Heart right ventricle (tissue), 16 donors: Measurements from ENCODE around the gene PDLIM1. TPM values are rescaled to one million over a fixed set of nuclear protein-coding genes. Genes with fewer than 3 reads are reported as not detected.
A peak's percentile ranks its signal among the peaks of the same experiment; 100 is the strongest.

Experiments
- ATAC-seq, 8 donors: fragments of 200-7000 bp; cut with Tn5 transposase; one replicate each; pipeline ENCODE4 v1.9.1; 2020; ENCODE audit warnings: mild to moderate bottlenecking in 8 of 8, moderate library complexity in 8 of 8, moderate number of reproducible peaks in 1 of 8
- DNase-seq, 2 donors: peaks; one replicate each; pipeline ENCODE4 v3.0.0-alpha.2; 2020
- H3K27ac ChIP-seq, 10 donors: fragments of 200-600 bp; sonication (generic) in 2 of 10; one replicate each; pipeline versions ENCODE4 v1.5.0 to v1.8.0; 2020 to 2022; ENCODE audit warnings: mild to moderate bottlenecking in 3 of 10
- H3K27me3 ChIP-seq, 7 donors: fragments of 200-600 bp; one replicate each; pipeline ENCODE4 v1.8.0; 2021 to 2022; ENCODE audit warnings: mild to moderate bottlenecking in 2 of 7
- H3K36me3 ChIP-seq, 9 donors: fragments of 200-600 bp; sonication (generic) in 1 of 9; one replicate each; pipeline versions ENCODE4 v1.5.0 to v1.8.0; 2020 to 2022; ENCODE audit warnings: mild to moderate bottlenecking in 2 of 9
- H3K4me1 ChIP-seq, 9 donors: fragments of 200-600 bp; sonication (generic) in 1 of 9; one replicate each; pipeline versions ENCODE4 v1.5.0 to v1.8.0; 2020 to 2022; ENCODE audit warnings: mild to moderate bottlenecking in 4 of 9
- H3K4me3 ChIP-seq, 10 donors: fragments of 200-600 bp; sonication (generic) in 2 of 10; one replicate each; pipeline versions ENCODE4 v1.5.0 to v1.8.0; 2020 to 2022; ENCODE audit warnings: mild to moderate bottlenecking in 7 of 10, moderate library complexity in 2 of 10
- H3K9me3 ChIP-seq, 11 donors: fragments of 200-600 bp in 10 of 11; sonication (generic) in 2 of 11; one replicate each; pipeline versions ENCODE4 v1.5.0 to v1.8.0; 2013 to 2022; ENCODE audit warnings: mild to moderate bottlenecking in 2 of 11, control low read depth in 1 of 11, moderate library complexity in 1 of 11
- WGBS, 2 donors: extraction: QIAGEN DNeasy Blood & Tissue Kit; methylation state at CpG; one replicate each; pipeline ENCODE4 v1.1.7; 2013; ENCODE audit warnings: inconsistent platforms in 1 of 2; 5-methylcytosine and 5-hydroxymethylcytosine counted together
- intact Hi-C, 10 donors: fragments of 100-400 bp; cut with DNase I; formaldehyde crosslinking; loops; one replicate each; pipeline versions ENCODE4 v1.11.1 to v1.14.2; 2022
- polyA plus RNA-seq, 2 donors: library from polyadenylated mRNA; stranded (reverse); fragments of 200-250 nt; gene quantifications; one replicate each; pipeline ENCODE4 v1.2.3, GENCODE V29; 2013
- total RNA-seq, 10 donors: library from RNA; stranded (reverse); fragmentation: NEBNext Ultra II Directional in 3 of 10; extraction: Animal tissue kit (Norgen Biotek cat#: 25700) in 3 of 10; gene quantifications; one replicate each; pipeline versions ENCODE4 v1.2.1 to v1.2.4, GENCODE V29; 2021 to 2023
- TF ChIP-seq, protein P1 (sequence below), 9 donors: fragments of 200-600 bp; sonication (generic) in 2 of 9; IDR thresholded peaks; one replicate each; pipeline versions ENCODE4 v1.5.0 to v1.8.0; 2021 to 2022; ENCODE audit warnings: antibody characterized with exemption in 9 of 9, mild to moderate bottlenecking in 5 of 9, moderate library complexity in 1 of 9
- donor health status: Arrhythmogenic right ventricular cardiomyopathy.
- donor health status: ischemic (EF 13 %, LVEDD 7.1; RV severe dilation, severe dysfunction).
- donor health status: healthy with polysubstance abuse.
- donor health status: DM: no; HTN: yes; CAD: no.
- donor health status: DM: no; HTN: no; CAD: no.
- donor health status: ischemic (EF 25% LVEDD 6.9; RV normal size, moderate dysfunction).
- donor health status: ischemic (EF 25% LVEDD 5.7; RV mildly dilated, moderate dysfunction).
- donor health status: healthy.
- donor health status: DM: yes; HTN: yes; CAD: no.
- donor health status: Ischemic cardiomyopathy.
- donor health status: ischemic (EF 35%, LVEDD 5.7; RV mildly dilated, moderate dysfunction).
- donor health status: nonischemic (EF 11% LVEDD 7.7; RV severe dilation, severe dysfunction).
- donor health status: DM: yes; HTN: yes; CAD: no.
- donor health status: PGD.
- donor health status: ischemic (EF 29% LVEDD 5.4; RV normal size, mild dysfunction).
- donor health status: nonischemic (EF 23%, LVEDD 6.1; RV moderate dilation, normal function).

The PDLIM1 gene
- total and polyA plus RNA-seq, 12 donors, result 152 to 467 (median 322) TPM

DNA sequence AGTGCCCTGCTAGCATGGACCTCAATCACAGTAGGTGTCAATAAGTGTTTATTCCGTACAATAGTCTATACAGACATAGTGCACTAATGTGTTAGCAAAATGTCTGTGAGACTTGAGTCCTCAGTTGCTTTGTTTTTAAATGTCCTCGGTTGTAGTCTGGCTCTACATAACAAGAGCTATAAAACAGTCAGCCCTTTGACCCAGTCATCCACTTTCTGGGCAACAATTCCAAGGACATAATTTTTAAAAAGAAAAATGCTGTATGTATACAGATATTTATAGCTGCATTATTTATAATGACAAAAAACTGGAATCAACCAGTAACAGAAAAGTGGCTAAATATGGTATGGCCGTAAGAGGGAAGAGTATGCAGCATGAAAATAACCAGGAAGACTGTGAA lies 2.8 kb upstream of the PDLIM1 start:
- Histone ChIP-seq H3K27ac (no peak overlapping the region), H3K9me3 (no peaks in the 10 kb centered on the region), H3K4me1 (peaks cover 3 to 50% (median 38%) of the 10 kb centered on the region in 9 donors), H3K27me3 (peaks cover 0 to 24% (median 0%) of the 10 kb centered on the region in 7 donors), H3K4me3 (no peak overlapping the region), H3K36me3 (no peaks in the 10 kb centered on the region)
- no peak for ATAC-seq
- TF ChIP-seq, protein P1, sequence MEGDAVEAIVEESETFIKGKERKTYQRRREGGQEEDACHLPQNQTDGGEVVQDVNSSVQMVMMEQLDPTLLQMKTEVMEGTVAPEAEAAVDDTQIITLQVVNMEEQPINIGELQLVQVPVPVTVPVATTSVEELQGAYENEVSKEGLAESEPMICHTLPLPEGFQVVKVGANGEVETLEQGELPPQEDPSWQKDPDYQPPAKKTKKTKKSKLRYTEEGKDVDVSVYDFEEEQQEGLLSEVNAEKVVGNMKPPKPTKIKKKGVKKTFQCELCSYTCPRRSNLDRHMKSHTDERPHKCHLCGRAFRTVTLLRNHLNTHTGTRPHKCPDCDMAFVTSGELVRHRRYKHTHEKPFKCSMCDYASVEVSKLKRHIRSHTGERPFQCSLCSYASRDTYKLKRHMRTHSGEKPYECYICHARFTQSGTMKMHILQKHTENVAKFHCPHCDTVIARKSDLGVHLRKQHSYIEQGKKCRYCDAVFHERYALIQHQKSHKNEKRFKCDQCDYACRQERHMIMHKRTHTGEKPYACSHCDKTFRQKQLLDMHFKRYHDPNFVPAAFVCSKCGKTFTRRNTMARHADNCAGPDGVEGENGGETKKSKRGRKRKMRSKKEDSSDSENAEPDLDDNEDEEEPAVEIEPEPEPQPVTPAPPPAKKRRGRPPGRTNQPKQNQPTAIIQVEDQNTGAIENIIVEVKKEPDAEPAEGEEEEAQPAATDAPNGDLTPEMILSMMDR (IDR thresholded peaks at IDR 0.05), result no peak
- no peak for DNase-seq
- 91 to 92% methylated on average over 3 of the region's 3 CpGs for WGBS, 2 donors
- intact Hi-C loops, result loop anchor here in 2 of 10 donors (2.0 to 5.0 kb wide), 2 partner anchors 13 to 46 kb away; no protein-coding TSS in a partner anchor

DNA sequence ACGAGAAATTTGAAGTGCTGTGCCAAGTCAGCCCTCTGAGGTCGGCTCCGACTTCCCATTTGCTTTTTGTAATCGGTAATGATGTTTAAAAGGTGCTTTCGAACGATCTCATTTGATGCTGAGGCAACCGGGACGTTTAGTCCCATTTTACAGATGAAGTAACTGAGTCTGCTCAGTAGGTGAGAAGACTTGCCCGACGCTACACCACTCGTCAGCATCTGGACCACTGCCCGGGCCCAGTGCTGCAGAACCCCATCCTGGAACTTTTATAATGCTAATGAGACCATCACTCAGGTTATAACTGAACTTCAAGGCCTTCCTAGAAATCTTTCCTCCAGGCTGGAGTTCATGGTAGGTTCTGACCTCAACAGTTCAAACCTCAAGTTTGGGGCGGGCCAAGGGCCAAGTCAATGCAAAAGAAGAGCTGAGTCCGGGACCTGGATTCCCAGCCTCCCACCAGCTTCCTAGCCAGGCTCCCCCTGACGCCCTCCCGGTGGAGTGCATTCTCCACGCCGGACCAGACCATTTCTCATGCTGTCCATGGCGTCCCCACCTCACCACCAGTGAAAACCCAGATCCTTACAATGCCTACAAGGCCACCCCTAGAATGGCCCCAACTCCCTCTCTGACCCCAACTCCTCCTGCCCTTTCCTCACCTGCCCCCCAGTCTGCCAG lies 699 bp upstream of the PDLIM1 start:
- DNase-seq, result no peak
- ATAC-seq, result no peak
- TF ChIP-seq, protein P1 (IDR thresholded peaks at IDR 0.05), result no peak
- Histone ChIP-seq H3K27ac (peak overlapping the region; percentile 91 to 98 (median 96)), H3K27me3 (peaks cover 0 to 24% (median 0%) of the 10 kb centered on the region in 7 donors), H3K4me1 (peaks cover 4 to 57% (median 48%) of the 10 kb centered on the region in 9 donors), H3K9me3 (no peaks in the 10 kb centered on the region), H3K4me3 (peak overlapping the region; percentile 30 to 98 (median 94)), H3K36me3 (no peaks in the 10 kb centered on the region)
- 57 to 60% methylated on average over 19 of the region's 19 CpGs for WGBS, 2 donors
- intact Hi-C loops, result loop anchor here in 4 of 10 donors (2.0 to 5.0 kb wide), 3 partner anchors 15 to 45 kb away; no protein-coding TSS in a partner anchor

DNA sequence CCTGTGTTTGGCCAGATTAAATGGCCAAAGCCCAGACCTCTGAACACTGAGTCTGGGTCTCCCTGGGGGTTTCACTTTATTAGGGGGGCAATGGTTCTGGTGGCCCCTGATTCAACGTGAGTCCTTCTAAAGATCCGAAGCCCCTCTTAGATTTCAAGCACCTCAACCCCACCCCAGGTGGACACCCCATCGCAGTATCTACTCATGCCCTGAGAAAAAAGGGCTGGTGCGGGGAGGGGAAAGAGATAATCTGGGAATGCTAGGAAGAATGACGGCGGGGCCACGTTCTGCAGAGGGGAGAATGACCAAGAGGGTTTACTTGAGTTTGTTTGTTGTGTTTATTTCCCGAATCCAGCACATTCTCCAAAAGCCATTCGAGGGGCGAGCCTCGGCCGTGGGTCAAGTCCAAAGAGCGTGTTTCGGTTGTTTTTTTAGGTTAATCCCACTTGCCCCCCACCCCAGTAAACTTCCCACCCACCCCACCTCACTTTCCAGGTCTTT lies 832 bp downstream of the PDLIM1 start:
- 8 to 10% methylated on average over 14 of the region's 14 CpGs for WGBS, 2 donors
- H3K9me3 ChIP-seq, result no peaks in the 10 kb centered on the region
- peaks cover 0 to 4% (median 0%) of the 10 kb centered on the region in 9 donors for H3K36me3 ChIP-seq
- TF ChIP-seq, protein P1 (IDR thresholded peaks at IDR 0.05), result no peak
- intact Hi-C loops, result loop anchor here in 6 of 10 donors (2.0 to 5.0 kb wide), 4 partner anchors 38 to 47 kb away; no protein-coding TSS in a partner anchor
- ATAC-seq, result peak in 1 of 8 donors; percentile 15
- H3K4me1 ChIP-seq, result peaks cover 8 to 63% (median 55%) of the 10 kb centered on the region in 9 donors
- DNase-seq, result no peak
- H3K4me3 ChIP-seq, result peak overlapping the region; percentile 76 to 98 (median 94)
- peaks cover 0 to 24% (median 0%) of the 10 kb centered on the region in 7 donors for H3K27me3 ChIP-seq
- H3K27ac ChIP-seq, result peak overlapping the region; percentile 91 to 98 (median 96)

DNA sequence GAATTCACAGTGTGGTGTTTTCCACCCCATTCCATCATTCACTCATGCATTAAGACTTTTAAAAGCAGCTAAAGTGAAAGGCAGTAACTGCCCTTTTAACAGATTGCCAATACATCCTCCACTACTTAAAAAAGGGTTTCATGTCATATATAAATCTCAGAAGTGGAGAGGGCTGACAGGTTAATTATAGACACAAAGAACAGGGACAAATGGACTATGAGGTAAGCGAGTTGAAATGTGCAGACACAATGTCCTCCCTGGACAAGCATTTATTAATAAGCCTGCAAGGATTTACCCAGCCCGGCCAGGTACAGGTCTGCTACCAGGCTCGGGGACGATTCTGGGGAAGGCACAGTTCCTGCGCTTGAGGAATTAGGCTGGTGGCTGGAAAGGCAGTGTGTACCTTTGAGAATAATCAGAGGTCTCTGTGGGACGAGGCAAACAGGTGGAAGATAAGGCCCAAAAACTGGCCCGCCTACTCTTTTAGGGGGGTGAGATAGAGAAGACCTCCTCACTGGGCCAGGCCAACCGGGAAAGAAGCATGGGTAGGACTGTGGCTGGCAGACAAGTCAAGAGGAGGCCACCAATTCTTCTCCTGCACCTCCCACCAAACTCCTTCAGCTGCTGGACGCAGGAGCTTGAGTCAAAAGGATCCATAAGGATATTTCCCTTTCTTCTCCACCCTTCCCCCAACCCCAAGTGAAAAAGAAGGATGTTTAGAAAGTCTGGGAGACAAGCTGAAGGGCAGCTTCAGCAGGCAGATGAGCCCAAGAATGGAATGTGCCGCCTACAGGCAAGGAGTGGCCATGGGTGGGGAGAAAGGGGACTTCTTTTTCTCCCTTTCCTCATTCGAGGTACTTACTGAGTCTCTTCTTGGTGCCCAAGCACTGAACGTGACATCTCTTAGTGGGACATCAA lies 1.5 kb downstream of the PDLIM1 start:
- peaks cover 0 to 6% (median 0%) of the 10 kb centered on the region in 9 donors for H3K36me3 ChIP-seq
- H3K9me3 ChIP-seq, result no peaks in the 10 kb centered on the region
- H3K27ac ChIP-seq, result peak overlapping the region; percentile 91 to 98 (median 96)
- H3K27me3 ChIP-seq, result peaks cover 0 to 24% (median 0%) of the 10 kb centered on the region in 7 donors
- ATAC-seq, result peak; percentile 8 to 78 (median 46)
- H3K4me3 ChIP-seq, result peak overlapping the region; percentile 76 to 98 (median 94)
- intact Hi-C loops, result loop anchor here in 3 of 10 donors (5.0 kb wide), 3 partner anchors 37 to 48 kb away; no protein-coding TSS in a partner anchor
- TF ChIP-seq, protein P1 (IDR thresholded peaks at IDR 0.05), result peak in 5 of 9 donors; percentile 12 to 41 (median 36)
- peaks cover 10 to 64% (median 57%) of the 10 kb centered on the region in 9 donors for H3K4me1 ChIP-seq
- WGBS, 2 donors, result 22 to 27% methylated on average over 12 of the region's 12 CpGs
- no peak for DNase-seq
